CD4-positive, alpha-beta T cell treated with Interleukin-15 for 4 hours (primary cell): ENCODE results near the gene SRGAP2C.
"Not testable (repeated sequence)": the region's sequence is repeated elsewhere in the genome, so short reads cannot be mapped to it uniquely, and the experiment has no call there.

Experiments used
- DNase-seq: peaks from one replicate; pipeline ENCODE4 v3.0.0-alpha.2; 2020; ENCODE audit warnings: low spot score

The SRGAP2C gene

DNA sequence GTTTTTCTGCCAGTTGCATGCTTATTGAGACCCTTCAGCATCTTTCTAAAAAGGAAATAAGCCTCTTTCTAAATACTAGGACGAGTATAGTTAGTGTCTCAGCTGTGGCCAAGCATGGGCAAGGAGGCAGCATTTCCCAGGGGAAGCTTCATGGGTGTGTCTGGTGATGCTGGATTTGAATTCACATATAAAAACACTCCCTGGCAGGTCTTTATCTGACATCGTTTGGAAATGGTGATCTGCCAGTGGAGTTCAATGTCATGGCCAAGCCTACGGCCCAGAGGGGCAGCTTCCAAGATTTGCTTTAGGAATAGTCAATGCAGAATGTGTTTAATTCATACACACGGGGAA lies 94.7 kb downstream of the SRGAP2C start:
- not testable (repeated sequence) for DNase-seq

DNA sequence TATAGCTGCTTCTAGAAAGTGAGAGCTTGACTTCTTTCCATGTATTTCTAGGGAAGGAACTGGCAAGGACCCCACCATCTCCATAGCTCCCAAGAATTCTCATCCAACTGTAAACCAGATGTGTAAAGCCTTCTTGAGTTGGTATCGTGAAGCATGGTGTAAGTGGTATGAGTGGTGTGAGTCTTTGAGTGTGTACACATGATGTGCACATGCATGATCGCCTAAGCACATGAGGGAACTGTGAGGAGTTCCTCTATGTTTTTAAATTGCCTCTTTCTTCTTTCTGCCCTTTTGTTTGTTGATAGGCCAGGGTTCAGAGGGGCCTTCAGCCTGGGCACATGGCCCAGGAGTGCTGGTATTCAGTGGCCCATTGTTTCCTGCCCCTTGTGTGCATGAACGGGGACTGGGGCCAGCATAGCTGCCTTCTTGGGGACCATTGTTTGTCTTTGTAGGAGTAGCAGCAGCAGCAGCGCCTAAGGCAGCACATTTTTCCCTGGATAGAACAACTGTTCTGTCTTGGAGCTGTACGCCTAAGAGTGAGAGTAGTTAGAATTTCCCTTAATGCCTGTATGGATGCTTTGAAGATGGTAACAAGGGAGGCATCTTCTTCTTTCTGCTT lies 96.0 kb downstream of the SRGAP2C start:
- DNase-seq = not testable (repeated sequence)

DNA sequence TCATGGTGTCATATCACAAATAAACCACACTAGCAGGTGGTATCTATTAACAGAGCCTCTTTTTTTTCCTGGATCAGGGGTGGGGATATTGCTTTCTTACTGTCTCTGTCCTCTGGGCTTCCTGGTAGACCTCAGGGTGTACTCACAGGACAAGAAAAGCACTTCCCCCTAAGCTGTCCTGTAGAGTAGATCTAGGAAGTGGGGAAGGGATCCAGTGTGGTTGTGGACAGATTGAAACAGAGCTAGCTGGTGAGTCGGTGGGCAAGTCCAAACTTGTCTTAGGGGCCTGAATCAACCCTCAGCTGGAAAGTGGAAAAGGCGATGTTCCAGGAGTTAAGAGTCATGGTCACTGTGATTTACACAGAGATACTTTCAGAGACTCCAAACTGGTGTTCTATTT lies 96.7 kb downstream of the SRGAP2C start:
- not testable (repeated sequence) for DNase-seq

DNA sequence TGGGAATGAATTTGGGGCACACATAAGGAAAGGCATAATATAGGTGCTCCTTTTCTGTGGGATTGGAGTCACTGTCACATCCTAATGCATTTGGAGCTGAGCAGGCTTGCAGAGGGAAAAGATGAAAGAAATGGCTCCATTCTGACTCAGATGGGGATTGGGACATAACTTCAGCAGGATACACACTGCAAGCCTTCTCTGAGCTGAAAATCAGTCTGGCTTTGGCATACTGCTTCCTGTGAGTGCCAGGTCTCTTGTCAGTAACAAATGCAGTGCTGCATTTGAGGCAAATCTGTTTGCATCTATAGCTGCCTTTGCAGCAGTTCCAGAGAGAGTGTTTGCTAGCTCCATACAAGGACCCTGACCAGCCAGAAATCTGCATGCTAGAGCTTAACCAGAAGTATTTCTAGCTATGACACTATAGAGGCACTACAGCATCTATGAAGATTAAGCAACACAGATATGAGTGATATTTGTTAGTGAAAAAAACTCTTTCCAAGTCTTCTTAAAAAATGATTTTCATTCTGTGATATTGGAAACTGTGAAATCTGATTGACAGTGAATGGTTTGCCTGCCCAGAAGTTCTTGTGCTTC lies 98.9 kb downstream of the SRGAP2C start:
- DNase-seq = not testable (repeated sequence)

DNA sequence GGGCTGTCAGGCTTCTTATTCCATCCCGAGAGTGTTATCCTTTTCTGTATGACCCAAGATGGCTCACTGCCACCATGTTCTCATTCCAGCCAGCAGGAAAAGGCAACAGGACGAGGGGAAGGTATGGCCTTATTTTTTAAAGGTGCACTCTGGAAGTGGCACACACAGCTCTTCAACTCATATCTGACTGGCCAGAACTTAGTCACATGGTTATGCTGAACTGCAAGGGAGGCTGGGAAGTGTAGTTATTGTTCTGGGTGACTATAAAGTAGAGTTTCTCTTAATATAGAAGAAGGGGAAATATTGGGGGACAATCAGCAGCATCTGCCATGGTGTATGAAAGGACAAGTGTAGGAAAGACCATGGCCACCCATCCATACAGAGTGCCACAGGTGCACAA lies 107.8 kb downstream of the SRGAP2C start:
- not testable (repeated sequence) for DNase-seq

DNA sequence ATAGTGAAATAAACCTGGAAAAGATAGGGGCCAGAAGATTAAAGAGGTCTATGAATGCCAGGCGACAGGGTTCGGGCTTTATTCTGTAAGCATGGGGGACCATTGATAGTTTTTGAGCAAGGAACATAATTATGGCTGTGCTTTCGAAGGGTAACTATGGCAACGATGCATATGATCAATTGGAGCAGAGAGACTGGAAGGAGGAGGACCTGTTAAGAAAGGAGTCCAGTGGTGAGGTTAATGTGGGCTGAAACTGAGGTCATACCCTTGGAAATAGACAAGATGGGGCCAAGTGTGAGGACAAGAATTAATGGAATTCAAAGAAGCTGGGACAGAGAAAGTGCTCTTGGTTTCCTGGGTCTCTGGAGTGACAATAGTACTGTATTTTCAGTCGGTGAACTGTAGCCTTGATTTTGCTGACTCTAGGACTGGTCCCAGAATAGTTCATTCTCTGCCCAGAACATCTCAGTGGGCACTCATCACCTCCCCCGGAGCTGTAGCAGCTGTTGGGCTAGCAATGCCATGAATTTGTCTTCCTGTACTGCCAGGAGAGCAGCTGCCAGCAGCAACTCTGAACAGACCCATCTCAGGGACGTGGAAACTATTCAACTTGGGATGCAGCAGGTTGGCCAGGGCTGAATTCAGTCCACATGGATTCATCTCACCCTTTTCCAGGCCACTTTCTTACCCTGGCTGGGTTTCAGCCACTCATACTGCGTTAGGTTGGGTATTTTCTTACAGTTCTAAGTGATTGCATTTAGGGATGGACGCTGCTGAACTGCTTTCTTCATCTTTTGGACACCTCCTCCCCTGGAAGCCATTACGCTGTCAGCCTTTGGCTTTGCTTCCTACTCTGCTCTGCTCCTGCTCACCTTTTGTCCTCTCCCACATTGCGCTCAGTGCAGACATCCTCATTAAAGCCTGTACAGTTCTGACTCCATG lies 108.8 kb downstream of the SRGAP2C start:
- not testable (repeated sequence) for DNase-seq

DNA sequence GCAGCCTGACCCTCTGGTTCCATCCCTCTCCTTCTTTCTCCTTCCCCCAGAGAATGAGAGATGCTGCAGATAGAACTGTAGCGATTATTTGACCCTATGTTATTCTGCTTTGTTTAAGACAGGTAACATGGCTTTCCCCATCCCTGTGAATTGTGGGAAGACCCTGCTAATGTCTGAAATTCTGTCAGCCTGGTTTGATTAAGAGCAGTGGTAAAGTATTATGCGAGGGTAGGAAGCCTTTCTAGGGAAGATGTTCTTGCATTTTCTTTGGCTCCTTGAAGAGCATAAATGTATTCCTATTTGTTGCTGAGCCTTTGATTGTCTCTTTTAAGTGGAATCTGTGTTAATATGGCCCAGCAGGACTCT lies 109.4 kb downstream of the SRGAP2C start:
- not testable (repeated sequence) for DNase-seq

DNA sequence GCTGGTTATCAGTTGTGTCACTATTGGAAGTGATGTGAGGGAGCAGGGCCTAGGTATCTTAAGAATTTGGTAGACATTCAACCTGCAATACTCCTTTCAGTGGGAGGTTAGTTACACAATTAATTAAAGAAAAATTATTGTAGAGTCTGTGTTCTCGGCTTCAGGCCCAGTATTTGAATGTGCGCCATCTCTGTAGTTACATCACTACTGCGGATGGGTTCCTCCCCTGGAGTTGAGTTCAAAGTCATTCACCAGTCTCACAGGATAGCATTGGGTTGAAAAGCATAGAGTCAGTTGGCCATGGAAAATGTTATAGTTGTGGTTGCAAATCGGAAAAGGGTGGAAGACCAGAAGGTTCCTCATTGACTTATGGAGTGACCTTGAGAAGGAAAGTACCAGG lies 111.8 kb downstream of the SRGAP2C start:
- not testable (repeated sequence) for DNase-seq

DNA sequence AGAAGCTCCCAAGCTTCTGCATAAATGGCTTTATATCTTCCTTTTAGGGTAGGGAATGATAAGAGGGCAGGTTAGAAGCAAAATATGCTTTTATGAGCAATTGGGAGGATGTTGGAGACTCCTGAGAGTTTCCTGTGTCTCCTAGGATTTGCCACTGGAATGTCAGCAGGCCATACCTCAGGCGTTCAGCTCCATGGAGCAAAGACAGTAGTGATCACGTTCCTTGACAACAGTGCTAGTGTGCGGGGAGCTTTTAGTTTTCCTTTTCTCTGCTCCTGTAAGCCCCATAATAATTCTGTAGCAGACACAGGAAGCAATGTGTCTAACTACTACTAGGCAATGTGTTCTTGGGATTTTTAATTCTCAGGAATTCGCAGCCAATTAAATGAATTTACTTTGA lies 113.8 kb downstream of the SRGAP2C start:
- not testable (repeated sequence) for DNase-seq

DNA sequence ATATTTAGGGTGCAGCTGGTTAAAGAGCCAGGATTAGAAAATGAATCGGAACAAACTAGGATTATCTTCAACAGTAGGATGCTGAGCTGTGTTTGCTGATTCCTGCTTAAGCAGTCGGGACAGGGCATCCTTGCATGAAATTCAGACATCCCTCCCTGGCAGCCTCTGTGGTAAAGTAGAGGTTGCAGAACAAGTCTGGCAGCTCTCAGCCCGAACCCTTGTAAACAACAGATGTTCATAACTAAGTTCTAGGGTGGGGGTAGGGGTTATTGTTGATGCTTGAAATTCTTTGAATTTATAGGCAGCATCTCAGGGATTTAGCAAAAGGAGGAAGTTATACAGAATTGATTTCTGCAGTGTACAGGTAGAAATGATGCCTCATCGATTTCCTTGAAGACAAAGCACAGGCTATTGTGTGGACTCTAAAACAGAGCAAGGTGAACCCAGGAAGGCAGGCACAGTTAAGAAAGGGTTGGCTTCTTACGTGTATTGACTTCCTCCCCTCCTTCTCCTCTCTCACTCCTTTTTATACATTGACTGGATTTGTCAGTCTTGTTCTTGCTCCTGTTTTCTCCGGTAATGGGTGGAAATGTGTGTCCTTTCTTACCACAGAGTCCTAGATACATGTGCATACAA lies 114.9 kb downstream of the SRGAP2C start:
- not testable (repeated sequence) for DNase-seq

DNA sequence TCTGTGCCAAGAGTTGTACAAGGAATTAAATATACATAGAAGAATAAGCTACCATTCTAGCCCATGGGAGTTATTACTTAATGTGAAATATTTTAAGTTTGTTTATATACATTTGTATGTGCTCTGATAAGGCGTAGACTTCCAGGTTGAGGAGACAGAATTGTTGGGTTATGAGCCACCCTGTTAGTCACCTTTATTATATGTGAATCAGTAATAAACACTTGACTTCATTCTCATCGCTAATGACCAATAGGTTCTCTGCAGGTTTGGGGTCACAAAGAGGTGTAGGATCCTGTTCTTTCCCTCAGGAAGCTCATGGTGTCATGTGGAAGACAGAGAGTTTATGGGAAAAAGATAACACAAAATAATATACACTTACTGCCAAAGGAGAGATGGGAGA lies 117.1 kb downstream of the SRGAP2C start:
- not testable (repeated sequence) for DNase-seq

DNA sequence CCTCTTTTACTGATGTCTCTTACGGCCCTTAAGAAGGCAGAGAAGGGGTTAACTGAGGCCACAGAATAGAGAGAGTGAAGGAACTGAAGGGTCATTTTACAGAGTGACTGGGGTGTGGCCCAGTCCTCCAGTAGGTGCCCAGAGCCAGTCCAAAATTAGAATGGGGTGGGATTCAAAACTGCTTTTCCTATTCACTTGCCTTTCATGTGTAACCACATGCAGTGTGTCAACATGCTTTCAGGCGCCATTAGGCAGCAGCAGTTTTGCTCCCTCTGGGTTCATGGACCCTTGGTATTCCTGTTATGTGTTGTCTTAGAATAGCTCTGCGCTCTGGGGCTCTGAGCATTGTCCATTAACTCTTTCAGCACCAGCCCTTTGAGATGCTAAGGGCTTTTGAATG lies 123.0 kb downstream of the SRGAP2C start:
- not testable (repeated sequence) for DNase-seq

DNA sequence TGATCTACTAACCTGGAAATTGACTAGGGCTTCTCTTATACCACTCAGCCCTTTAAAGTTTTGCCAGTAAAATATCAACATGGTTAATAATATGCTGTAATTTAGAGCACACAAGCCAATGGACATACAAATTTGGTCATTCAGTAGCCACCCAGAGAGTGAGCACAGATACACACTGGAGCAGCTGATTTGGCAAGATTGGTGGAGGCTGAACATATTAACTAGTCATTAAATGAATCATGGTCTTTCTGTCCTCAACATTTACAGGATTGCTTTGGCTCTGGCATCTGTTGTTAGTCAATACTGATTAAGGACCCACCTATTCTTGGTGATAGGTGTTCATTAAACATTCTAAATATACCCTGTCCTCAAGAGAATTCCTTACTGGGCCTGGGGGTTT lies 130.7 kb downstream of the SRGAP2C start:
- DNase-seq = not testable (repeated sequence)

DNA sequence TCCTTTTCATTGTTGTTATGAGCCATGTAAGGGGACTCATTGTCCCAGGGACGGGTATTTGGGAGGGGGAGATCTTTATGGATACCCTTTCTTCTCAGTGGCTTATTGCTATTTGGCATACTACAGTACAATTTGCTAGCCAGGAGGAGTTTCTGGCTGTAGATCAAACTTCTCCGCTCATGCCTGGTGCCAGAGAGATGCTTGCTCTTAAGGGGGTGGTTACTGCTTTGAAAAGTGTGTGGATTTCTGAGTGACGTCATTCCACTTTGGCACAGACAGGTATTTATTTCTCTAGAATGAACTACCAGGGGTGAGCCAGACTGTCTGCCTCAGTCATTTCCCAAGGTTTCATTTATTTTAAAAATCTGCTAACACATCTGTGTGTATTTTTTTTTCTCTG lies 131.3 kb downstream of the SRGAP2C start:
- DNase-seq = not testable (repeated sequence)

DNA sequence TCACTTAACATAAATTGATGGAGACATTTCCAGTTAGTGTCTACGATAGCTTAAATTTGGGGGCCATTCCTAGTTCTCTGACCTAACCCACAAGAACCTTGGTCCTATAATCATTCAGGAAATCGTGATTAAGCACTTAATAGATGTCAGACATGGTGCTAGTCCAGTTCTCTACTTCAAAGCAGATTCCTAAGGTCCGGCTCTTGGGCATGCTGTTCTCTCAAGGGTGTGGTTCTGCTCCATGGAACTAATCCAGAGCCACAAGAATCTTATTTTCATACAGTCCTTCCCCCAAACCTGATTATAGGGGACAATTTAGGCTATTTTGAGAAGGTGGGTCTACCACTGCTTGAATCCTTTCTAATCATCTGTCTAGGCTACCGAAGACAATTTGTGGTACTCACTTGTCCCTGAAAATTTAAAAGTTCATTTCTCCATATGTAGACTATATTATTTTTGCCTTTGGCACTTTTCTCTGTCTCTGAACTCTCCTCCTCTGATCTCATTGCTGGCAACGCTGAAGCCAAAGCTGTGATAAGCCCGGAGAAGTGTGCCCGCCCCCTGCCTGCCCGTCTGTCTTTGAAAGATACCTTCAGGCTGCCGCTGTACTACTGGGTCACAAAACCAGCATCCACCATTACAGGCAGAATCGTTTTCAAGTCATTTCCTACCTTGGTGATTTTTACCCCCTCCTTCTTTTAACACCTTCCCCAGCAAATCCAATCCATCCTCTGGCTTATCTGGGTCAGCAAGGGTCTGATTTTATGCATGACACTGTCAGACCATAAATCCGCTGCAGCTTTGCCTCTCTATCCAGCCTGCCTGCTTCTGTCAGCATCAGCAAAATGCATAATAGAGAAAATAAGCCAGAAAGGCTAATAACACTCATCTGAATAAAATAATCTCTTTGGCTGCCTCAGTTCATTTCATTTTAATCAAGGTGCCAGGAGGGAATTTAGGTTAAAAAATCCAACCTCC lies 133.0 kb downstream of the SRGAP2C start:
- DNase-seq = not testable (repeated sequence)

DNA sequence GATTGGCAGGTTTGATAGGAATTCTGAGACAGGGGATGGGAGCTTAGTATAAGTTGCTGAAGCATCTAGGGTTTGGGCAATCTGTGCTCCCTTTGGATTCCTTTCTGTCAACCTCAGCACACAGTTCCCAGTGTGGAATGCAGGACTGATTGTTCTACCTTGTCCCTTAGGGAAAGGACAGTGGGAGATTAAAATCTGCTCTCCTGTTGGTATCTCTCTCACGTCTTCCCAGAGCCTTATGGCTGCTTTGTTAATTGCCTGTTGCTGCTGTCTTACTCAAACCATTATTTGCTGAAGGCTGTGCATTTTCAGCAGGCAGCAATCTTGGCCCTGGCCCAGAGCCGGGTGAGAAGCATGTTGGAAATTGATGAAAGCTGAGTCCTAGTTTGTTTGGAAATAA lies 133.9 kb downstream of the SRGAP2C start:
- not testable (repeated sequence) for DNase-seq

DNA sequence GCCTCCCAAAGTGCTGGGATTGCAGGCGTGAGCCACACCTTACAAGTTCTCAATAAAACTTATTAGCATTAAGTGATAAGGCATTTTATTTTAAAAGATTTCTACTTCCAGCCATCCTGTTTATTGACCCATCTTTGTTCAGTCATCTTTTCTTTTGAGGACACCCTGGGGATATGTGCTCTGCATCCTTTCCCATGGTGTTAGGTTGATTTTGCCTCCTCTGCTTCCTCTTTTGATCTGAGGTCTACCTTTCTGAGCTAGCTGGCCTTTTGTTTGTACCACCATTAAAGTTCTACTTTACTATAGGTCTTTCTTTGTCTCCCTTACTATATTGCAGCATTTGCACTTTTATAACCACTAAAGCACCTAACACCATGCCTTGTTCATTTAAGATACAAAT lies 136.9 kb downstream of the SRGAP2C start:
- not testable (repeated sequence) for DNase-seq

DNA sequence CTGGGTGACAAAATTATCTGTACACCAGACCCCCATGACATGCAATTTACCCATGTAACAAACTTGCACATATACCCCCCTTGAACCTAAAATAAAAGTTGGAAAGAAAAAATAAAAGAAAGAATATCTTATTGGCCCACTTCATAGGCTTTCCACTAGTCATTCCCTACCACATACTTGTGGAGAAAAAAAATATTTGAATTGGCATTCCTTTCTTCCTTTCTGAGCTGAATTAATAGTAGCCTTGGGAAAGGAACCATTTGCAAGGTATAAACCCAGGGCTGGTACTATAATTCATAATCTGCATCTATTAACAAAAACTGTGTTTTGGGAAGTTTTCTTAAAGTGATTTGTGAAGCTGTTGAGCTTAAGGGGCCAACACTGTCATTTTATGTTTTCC lies 140.0 kb downstream of the SRGAP2C start:
- DNase-seq = not testable (repeated sequence)

DNA sequence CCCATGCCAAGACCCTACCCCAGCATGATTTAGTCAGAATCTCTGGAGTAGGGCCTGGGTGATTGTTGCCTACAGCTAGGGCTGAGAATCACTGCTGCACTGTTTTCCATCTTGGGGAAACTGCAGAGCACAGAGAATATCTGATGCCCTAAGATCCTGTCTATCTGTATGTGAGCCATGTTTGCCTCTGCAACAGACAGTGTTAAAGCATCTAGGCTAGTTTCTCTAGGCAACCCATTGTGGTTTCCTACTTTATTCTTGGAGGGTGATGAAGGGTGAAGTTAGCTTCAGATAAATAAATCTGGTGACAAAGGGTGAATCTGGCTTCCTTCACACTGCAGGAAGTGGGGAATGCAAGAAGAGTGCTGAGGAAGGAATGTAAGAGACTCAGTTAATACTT lies 147.4 kb downstream of the SRGAP2C start:
- not testable (repeated sequence) for DNase-seq

DNA sequence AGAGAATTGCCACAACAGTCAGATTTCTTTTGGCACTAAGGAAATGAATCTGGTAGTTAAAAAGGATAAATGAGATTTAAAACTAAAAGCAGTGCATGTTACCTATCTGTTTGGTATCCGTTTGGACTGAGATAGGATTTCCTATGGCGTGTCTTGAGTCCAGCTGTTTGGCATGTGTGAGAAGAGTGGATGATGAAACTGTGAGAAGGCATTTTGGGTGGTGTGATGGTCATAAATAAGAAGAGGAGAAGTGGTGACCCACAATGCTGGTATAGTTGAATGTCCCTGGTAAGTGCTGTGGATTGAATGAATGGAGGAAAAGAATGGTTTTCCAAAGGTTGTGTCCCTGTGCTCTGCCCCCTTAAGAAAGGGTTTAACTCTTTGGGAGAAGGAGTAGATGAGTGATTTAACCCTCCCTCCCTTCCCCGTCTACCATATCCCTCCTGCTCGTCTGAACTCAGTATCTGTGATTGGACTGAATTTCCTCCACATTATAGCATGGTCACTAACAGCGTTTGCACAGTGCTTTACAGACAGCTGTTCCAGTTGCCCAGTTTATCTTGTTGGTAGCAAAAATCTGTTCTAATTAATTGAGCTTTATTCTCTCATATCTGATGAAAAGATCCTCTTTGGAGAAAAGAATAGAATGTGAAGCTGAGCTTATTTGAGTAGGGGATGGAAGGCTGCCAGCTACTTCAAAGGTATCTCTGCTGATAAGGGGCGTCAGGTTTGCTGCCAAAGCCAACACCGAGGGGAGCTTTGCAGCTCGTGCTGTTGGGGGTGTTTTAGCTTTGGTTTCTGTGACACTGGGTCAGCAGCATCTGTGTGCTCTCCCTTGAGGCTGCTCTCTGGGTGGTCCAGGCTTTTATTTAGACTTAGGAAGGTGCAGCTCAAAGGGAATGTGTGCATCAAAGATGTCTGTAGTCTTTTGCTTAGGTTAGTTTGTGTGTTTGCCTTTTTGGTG lies 148.1 kb downstream of the SRGAP2C start:
- not testable (repeated sequence) for DNase-seq
